Endothelial cell of umbilical vein (primary cell): ENCODE data around the gene CACNA1C. TPM values are rescaled to one million over a fixed set of nuclear protein-coding genes. Genes with fewer than 3 reads are reported as not detected.

Source experiments
- BruUV-seq: library from RNA; stranded (reverse); fragments of 400-500 nt; replicated peaks from 2 replicates; lab custom pipeline; 2021; lab: Mats Ljungman, UMichigan
- CTCF ChIA-PET: fragments of 300-600, 350-600 bp; sonication (Branson Sonifier 250); formaldehyde crosslinking; loops from one replicate; lab custom pipeline; 2021; ENCODE audit warnings: antibody characterized with exemption, inconsistent platforms; lab: Charles Lee
- POLR2A ChIA-PET: fragments of 300-600, 350-600 bp; sonication (Branson Sonifier 250); formaldehyde crosslinking; loops from one replicate; lab custom pipeline; 2021; ENCODE audit warnings: antibody characterized with exemption, inconsistent platforms; lab: Charles Lee
- DNase-seq: peaks from one replicate; pipeline ENCODE4 v3.0.0-alpha.2; 2011; ENCODE audit warnings: low read depth, low spot score
- FAIRE-seq: peaks from 2 replicates; lab custom pipeline; 2011; peaks lifted over from hg19 to GRCh38; lab: Jason Lieb, UNC
- H2AFZ ChIP-seq: 2 replicates; pipeline ENCODE4 v1.6.0; 2012; ENCODE audit warnings: low read depth, low read length, control low read depth, inconsistent platforms
- H3K27ac ChIP-seq: 2 replicates; pipeline ENCODE4 v1.5.1; 2011; ENCODE audit warnings: low read depth, mild to moderate bottlenecking, control low read depth, low read length, moderate library complexity; ENCODE audit not compliant: insufficient read depth
- H3K27me3 ChIP-seq, 2 experiments: 2 replicates each; pipeline versions ENCODE4 v1.6.0 to v1.6.1; 2011; ENCODE audit warnings: low read length in 2 of 2, mixed read lengths in 1 of 2; ENCODE audit not compliant: control insufficient read depth in 2 of 2, insufficient read depth in 2 of 2
- H3K36me3 ChIP-seq, 2 experiments: 2 replicates in 1 of 2; 3 replicates in 1 of 2; pipeline ENCODE4 v1.5.1; 2011; ENCODE audit warnings: low read length in 2 of 2, mild to moderate bottlenecking in 1 of 2, moderate library complexity in 1 of 2; ENCODE audit not compliant: control insufficient read depth in 2 of 2, insufficient read depth in 2 of 2; ENCODE audit errors: extremely low read depth in 1 of 2
- H3K4me1 ChIP-seq: 3 replicates; pipeline ENCODE4 v1.5.1; 2011; ENCODE audit warnings: mild to moderate bottlenecking, low read length; ENCODE audit not compliant: control insufficient read depth, insufficient read depth; ENCODE audit errors: extremely low read depth
- H3K4me2 ChIP-seq: 2 replicates; pipeline ENCODE4 v1.6.1; 2011; ENCODE audit warnings: low read length, control low read depth, mixed read lengths; ENCODE audit not compliant: insufficient read depth
- H3K4me3 ChIP-seq, 3 experiments: fragments of 200-600 bp in 1 of 3; sonication (generic), shearing (Covaris generic) in 1 of 3; replicated peaks in 1 of 3; 2 replicates each; pipeline ENCODE4 v1.5.1; 2011 to 2016; ENCODE audit warnings: control low read depth in 3 of 3, low read length in 3 of 3, mild to moderate bottlenecking in 2 of 3, inconsistent platforms in 1 of 3, low read depth in 1 of 3, moderate library complexity in 1 of 3; ENCODE audit not compliant: insufficient read depth in 1 of 3
- H3K79me2 ChIP-seq: 2 replicates; pipeline ENCODE4 v1.6.0; 2012; ENCODE audit warnings: low read length, inconsistent platforms; ENCODE audit not compliant: control insufficient read depth, insufficient read depth
- H3K9ac ChIP-seq: replicated peaks from 2 replicates; pipeline ENCODE3; 2011; ENCODE audit warnings: low read length, control low read depth; ENCODE audit not compliant: insufficient read depth; ENCODE audit errors: extremely low read depth
- H3K9me1 ChIP-seq: replicated peaks from 3 replicates; pipeline ENCODE4 v1.6.0; 2011; ENCODE audit warnings: mild to moderate bottlenecking, low read length; ENCODE audit not compliant: control insufficient read depth, insufficient read depth; ENCODE audit errors: extremely low read depth
- H3K9me3 ChIP-seq: replicated peaks from 2 replicates; pipeline ENCODE4 v1.5.1; 2012; ENCODE audit warnings: low read length, inconsistent platforms; ENCODE audit not compliant: control insufficient read depth, insufficient read depth
- H4K20me1 ChIP-seq: replicated peaks from 2 replicates; pipeline ENCODE3; 2011; ENCODE audit warnings: mild to moderate bottlenecking, low read length; ENCODE audit not compliant: control insufficient read depth, insufficient read depth; ENCODE audit errors: extremely low read depth
- CTCF ChIP-seq, 2 donors: IDR thresholded peaks; 1 replicate in 1 of 2; 2 replicates in 1 of 2; pipeline ENCODE4 v1.5.1; 2011; ENCODE audit warnings: low read length in 2 of 2, mild to moderate bottlenecking in 2 of 2, moderate library complexity in 2 of 2, control low read depth in 1 of 2, inconsistent platforms in 1 of 2, low read depth in 1 of 2; ENCODE audit not compliant: insufficient read depth in 1 of 2; ENCODE audit errors: extremely low read depth in 1 of 2
- EZH2 ChIP-seq: IDR thresholded peaks from 2 replicates; pipeline ENCODE4 v1.6.1; 2012; ENCODE audit warnings: borderline replicate concordance, low read depth, mild to moderate bottlenecking, moderate library complexity, low read length, inconsistent platforms; ENCODE audit not compliant: severe bottlenecking
- FOS ChIP-seq: IDR thresholded peaks from 2 replicates; pipeline ENCODE4 v1.6.1; 2011; ENCODE audit warnings: mild to moderate bottlenecking, low read length, moderate library complexity, borderline replicate concordance; ENCODE audit not compliant: insufficient read depth
- GATA2 ChIP-seq: IDR thresholded peaks from 2 replicates; pipeline ENCODE4 v1.7.0; 2011; ENCODE audit warnings: low read depth, mild to moderate bottlenecking, moderate library complexity, mixed read lengths, low read length; ENCODE audit not compliant: insufficient read length, insufficient read depth
- JUN ChIP-seq: IDR thresholded peaks from 2 replicates; pipeline ENCODE4 v1.6.1; 2011; ENCODE audit warnings: borderline replicate concordance, low read depth; ENCODE audit not compliant: insufficient read length, insufficient read depth
- MAX ChIP-seq: IDR thresholded peaks from 2 replicates; pipeline ENCODE4 v1.6.1; 2011; ENCODE audit not compliant: insufficient read depth, insufficient read length
- MYC ChIP-seq: IDR thresholded peaks from one replicate; pipeline ENCODE4 v1.6.1; 2011; ENCODE audit warnings: mild to moderate bottlenecking, low read depth, low read length
- POLR2A ChIP-seq: IDR thresholded peaks from 2 replicates; pipeline ENCODE4 v1.6.1; 2012; ENCODE audit warnings: low read depth, mild to moderate bottlenecking, control low read depth, low read length
- POLR2AphosphoS5 ChIP-seq: IDR thresholded peaks from 2 replicates; pipeline ENCODE4 v1.6.1; 2012; ENCODE audit warnings: low read depth, mild to moderate bottlenecking, control low read depth, low read length, moderate library complexity; ENCODE audit not compliant: insufficient read depth
- dilution Hi-C: fragments of 300-500 bp; cut with MboI; formaldehyde crosslinking; loops from one replicate; pipeline ENCODE4 v1.15.0; 2019; ENCODE audit warnings: low sequenced_read_pairs; ENCODE audit not compliant: extremely low pct_ligation_motif_present
- intact Hi-C: fragments of 100-400 bp; cut with micrococcal nuclease; formaldehyde crosslinking; loops from one replicate; pipeline ENCODE4 v1.10.0; 2022
- polyA plus RNA-seq, 4 experiments: library from polyadenylated mRNA; depleted of rRNA in 3 of 4; stranded (reverse) in 3 of 4; unstranded in 1 of 4; fragments of >200 nt; gene quantifications; 2 replicates each; pipeline versions ENCODE4 v1.2.1 to v1.2.3, GENCODE V29; 2011 to 2012; ENCODE audit warnings: missing spikeins in 1 of 4
- total RNA-seq: library from RNA; stranded (reverse); gene quantifications from 2 replicates; pipeline ENCODE4 v1.2.3, GENCODE V29; 2021

Gene CACNA1C
- total and polyA plus RNA-seq, 2 donors (not counting 3 experiments of a cell fraction or from before 2014, with no cell fraction given), result not detected

- FAIRE-seq, result no peak
- BruUV-seq, result no TSS peak
- Histone ChIP-seq H3K27me3 (peaks cover 2% of the 10 kb centered on the region in 2 experiments), H3K4me1 (no peaks in the 10 kb centered on the region), H3K9me3 (no peaks in the 10 kb centered on the region), H3K27ac (no peak overlapping the region), H3K79me2 (no peaks in the 10 kb centered on the region), H3K4me2 (no peak overlapping the region), H3K4me3 (no peak overlapping the region), H3K36me3 (no peaks in the 10 kb centered on the region), H3K9me1 (no peaks in the 10 kb centered on the region), H2AFZ (no peak overlapping the region), H4K20me1 (no peaks in the 10 kb centered on the region), H3K9ac (no peak overlapping the region)
- POLR2A ChIA-PET, result no interaction called here
- CTCF ChIA-PET, result interaction anchor here (1.0 to 1.1 kb wide), 2 partner anchors 10 to 16 kb away, joined by 3 read pairs; no protein-coding TSS in a partner anchor
- dilution Hi-C loops, result no loop called here
- intact Hi-C loops, result no loop called here
- no peak for DNase-seq
- TF ChIP-seq EZH2, result no peak
- TF ChIP-seq MYC, result no peak
- TF ChIP-seq MAX, result no peak
- TF ChIP-seq JUN, result no peak
- no peak for TF ChIP-seq FOS
- TF ChIP-seq POLR2AphosphoS5, result no peak
- no peak for TF ChIP-seq GATA2
- no peak for TF ChIP-seq CTCF (IDR thresholded peaks at IDR 0.05; ENCODE audit: extremely low read depth in 1 of 2, insufficient read depth in 1 of 2, low read depth in 1 of 2, low read length in 2 of 2)
- TF ChIP-seq POLR2A, result no peak
These were observed 224.8 kb downstream of the CACNA1C start for GRCh38 chr12:2277492-2278155.
